Measurements from ENCODE around the gene SGSM1.
"Not testable (repeated sequence)": the region's sequence is repeated elsewhere in the genome, so short reads cannot be mapped to it uniquely, and the experiment has no call there.

Gene SGSM1

DNA sequence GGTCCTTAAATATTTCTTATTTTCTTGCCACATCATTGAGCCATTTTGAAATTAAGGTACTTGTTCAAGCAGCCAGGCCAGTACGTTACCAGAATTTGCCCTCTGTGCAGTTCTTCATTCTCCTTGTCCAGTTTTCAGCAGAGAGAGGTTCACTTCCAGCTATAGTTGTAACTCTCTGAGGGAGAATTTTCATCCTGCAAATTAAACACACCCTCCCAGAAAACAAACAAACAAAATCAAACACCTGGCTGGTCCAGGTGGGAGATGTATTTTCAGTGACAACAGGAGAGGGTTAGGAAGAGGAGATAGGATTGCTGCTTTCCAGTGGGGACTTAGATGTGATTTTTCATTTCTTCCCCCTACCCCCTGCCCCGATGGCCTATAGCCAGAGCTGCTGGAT, 95.4 kb downstream of the SGSM1 start:
- DNase-seq = no peak

DNA sequence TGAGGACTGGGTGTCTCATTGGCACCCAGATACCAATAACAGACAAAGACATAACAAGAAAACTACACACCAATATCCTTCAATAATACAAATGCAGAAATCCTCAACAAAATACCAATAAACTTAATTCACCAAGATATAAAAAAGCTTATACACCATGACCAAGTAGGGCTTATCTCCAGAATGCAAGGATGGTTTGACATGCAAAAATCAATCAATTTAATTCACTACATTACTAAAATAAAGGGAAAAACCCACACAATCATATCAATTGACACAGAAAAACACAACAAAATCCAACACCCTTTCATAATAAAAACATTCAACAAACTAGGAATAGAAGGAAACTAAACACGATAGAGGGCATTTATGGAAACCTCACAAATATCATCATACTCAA, 99.9 kb downstream of the SGSM1 start:
- no peak for DNase-seq

DNA sequence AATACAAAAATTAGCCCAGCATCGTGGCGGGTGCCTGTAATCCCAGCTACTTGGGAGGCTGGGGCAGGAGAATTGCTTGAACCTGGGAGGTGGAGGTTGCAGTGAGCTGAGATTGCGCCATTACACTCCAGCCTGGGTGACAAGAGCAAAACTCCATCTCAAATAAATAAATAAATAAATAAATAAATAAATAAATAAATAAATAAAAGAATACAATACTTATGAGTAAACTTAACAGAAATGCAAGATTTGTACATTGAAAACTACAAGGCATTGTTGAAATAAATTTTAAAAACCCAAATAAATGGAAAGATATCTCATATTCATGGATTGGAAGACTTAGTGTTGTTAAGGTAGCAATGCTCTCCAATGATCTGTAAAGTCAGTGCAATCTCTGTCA, 101.1 kb downstream of the SGSM1 start:
- not testable (repeated sequence) for DNase-seq

DNA sequence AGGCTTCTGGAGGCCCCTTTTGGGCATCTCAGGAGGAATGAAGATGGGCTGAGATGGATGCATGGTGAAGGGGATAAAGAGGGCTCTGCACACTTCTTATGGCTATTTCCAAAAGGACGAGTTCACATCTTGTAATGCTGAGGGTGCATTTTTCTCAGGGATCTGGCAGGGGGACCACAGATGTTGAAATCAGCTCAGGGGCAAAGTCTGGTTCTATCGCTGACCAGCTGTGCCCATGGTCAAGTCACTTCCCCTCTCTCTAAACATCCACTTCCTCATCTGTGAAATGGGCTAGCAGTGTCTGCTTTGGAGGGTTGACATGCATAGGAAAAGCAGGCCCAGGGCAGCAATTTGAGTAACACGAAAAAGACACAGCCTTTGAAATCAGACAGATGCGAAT, 114.0 kb downstream of the SGSM1 start:
- no peak for DNase-seq

DNA sequence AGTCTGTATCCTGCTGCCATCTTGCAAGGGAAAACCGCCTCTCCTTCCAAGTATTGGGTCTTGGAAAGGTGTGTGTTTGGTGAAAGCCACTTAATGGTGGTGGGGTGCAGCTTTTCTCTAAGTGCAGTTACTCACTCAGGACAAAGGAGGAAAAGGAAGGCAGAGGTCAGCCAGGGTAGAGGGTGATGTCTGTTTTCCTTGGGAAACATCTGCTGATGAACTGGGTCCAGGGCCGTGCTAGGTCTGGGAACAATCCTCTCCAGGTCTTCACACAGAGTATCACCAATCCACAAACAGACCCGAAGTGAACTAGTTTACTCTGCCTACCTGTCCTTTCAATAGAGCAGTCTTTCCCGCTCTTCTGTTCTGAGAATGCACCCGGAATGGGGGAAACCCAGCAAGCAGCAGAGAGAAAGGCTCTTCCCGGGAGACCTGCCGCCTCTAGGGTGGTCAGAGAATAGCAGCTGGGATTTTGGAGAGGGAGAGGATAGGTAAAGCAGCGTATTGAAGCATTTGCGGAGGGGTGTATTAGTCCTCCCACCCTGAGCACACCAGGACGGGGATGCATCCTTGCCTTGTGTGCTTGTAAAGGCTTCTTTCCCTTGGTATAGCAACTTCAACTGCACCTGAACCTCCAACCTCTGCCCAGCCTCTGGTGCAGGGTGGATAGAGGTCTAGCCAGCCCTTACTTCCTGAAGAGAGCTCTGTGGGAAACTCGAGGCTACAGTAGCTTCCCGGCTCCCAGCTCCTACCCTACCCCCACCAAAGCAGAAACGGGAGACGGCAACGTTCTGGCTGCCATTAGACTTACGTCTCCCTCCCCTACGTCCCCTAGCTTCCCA, 119.8 kb downstream of the SGSM1 start:
- DNase-seq = no peak

DNA sequence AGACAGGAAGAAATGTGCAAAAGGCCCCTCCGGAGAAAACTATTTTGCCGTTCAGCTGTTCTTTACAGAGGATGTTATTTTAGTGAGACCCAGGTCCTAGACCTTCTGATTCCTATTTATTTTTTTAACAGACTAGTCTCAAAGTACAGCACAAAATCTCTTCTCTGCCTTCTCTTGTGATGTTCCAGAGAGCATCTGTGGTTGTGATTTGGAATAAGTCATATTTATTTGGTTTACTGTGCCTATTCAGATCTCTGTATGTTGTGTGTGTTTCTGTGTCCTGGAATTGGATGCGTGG, 120.4 kb downstream of the SGSM1 start:
- DNase-seq = no peak

DNA sequence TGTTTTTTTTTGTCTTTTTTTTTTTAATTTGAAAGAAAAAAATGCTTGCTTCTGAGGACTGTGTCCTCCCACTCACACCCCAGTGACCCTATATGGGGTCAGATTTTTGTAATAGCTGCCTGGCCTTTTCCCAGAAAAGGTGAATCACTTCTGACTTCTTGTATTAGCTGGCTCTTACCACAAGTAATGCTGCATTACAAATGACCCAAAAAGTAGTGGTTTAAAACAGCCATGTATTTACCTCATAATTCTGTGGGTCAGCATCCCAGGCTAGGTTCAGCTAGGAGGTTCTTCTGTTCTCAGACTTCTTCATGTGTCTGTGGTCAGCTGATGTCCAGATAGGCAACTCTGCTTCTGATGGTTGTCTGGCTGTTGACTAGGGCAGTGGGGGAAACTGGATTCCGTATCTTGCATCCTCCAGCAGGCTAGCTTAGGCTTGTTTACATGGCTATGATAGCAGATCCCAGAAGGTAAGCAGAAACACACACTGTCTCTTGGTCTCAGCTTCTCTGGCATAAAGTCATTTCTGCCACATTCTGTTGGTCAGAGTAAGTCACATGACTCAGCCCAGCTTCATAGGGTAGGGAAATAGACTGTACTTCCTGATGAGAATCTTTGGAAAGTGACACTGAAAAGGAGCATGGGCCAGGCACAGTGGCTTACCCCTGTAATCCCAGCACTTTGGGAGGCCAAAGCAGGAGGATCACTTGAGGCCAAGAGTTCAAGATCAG, 121.0 kb downstream of the SGSM1 start:
- DNase-seq = no peak

DNA sequence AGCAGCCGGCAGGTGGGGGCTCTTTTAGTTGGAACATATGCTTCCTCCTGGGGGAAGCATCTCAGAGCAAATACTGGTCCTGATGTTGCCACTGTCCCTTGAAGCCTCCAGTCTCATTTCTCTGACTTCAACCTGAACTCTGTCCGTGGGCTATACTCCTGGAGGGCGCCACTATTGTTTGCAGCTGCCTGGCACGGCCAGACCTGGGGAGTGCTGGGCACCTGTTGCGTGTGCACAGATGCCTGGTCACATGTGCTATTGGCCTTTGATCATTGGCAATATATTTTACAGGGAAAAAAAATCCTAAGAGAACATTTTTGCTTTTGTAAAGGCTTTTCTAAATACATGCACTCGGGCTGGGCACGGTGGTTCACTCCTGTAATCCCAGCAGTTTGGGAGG, 122.3 kb downstream of the SGSM1 start:
- no peak for DNase-seq

DNA sequence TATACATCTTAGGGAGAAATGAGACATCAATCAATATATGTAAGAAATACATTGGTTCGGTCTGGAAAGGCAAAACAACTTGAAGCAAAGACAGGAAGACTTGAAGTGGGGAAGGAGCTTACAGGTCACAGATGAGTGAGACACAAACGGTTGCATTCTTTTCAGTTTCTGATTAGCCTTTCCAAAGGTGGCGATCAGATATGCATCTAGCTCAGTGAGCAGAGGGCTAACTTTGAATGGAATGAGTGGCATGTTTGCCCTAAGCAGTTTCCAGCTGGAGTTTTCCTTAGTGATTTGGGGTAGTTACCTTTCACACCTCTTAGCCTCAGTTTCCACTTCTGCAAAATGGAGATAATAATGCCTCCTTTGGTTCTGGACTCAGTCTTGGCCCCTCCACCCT, 124.7 kb downstream of the SGSM1 start:
- DNase-seq = no peak

DNA sequence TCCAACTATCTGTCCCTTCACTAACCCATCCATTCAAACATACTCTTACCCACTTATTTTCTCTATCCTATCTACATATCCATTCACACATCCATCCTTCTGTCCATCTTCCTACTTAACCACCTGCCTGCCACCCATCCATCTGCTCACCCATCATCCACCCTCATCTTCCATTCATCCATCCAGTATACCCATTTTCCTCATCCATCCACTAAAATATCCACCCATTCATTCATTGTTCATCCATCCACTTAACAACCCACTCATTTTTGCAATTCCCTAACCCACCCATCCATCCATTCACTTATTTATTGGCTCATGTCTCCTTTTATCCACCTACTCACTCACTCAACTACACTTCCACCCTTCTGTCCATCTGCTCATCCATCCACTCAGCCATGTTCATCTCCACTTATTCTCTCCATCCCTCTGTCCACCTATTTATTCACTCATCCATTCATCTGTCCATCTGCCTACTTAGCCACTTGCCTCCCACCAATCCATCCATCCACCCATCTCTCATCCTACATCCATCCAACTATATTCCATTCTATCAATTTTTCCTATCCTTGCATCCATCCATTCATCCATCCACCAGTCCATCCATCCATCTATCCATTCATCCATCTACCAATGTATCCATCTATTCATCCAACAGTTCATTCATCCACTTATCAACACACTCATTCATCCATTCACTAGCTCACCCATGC, 129.9 kb downstream of the SGSM1 start:
- no peak for DNase-seq

DNA sequence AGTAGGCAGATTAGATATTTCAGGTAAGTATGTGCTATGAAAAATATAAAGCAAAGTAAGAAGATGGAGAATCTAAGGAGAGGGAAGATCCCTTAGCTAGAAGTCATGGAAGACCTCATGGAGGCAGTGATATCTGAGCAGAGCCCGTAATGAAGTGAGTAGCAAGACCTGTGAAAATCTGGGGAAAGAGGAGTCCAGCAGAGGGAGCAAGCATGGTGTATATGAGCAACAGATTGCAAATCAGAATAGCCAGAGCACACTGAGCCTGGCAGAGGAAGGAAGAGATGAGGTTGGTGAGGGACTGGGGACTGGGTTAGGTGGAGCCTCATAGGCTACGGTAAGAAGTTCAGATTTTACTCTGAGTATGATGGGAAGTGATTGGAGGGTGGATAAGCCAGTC, 131.1 kb downstream of the SGSM1 start:
- no peak for DNase-seq

DNA sequence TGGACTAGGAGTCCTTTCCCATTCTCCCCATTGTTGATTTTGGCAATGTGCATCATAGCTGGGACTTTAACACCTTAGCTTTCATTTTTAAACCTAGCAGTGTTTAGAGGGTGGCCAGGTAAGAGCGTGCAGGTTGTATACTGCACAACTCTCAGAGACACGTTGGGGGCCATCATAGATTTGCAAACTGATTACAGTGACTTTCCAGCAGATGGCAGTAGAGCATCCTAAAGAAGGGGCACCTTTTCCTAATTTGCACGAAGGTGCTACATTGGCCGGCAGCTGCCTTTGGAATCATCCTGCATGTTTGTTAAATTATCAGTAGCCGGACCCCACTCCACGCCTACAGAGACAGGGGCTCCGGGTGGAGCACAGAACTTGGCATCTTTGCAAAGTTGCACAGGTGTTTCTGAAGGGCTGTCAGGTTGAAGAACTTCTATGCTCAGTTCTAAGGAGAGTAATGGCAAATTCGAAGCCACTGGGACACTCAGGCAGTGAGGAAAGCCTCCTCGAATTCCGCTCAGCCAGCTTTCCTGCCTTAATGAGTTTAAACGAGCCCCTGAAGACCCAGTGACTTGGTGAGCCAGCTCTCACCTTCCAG, 132.8 kb downstream of the SGSM1 start:
- DNase-seq = peak; percentile 17

DNA sequence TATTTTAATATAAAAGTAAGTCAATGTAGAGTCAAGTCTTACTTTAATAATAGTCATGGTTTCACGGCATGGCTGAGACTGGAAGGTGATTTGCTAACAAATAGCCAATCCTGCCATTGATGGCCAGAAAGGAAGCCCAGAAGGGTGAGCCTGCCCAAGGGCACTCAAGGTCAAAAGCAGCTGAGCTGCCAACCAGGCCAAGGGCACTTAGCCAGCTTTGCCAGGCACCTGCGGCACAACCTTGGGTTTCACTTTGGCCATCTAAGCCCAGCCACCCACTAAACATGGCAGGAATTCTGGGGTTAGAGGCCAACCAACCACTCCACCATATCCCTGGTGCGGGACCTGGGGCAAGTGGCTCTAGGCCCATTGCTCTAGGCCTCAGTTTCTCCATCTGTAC, 136.3 kb downstream of the SGSM1 start:
- DNase-seq = no peak

DNA sequence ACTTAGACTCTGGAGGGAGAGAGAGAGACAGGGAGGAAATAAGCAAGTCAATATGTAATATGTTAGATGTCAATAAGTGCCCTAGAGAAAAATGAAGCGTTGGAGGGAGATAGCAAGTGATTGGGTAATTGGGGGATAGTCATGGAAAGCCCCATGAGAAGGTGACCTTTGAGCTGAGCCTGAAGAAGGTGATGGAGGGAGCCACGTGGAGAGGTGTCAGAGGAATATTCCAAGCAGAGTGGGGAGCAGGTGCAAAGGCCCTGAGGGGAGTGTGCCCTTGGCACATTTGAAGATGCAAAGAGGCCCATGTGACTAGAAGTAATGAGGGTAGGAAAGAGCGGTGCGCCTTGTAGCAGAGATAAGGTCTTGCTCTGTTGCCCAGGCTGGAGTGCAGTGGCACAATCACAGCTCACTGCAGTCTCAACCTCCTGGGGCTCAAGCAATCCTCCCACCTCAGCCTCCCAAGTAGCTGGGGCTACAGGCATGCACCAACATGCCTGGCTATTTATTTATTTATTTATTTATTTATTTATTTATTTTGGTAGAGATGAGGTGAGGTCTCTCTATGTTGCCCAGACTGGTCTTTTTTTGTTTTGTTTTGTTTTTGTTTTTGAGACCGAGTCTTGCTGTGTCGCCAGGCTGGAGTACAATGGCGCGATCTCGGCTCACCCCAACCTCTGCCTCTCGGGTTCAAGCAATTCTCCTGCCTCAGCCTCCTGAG, 138.4 kb downstream of the SGSM1 start:
- no peak for DNase-seq

DNA sequence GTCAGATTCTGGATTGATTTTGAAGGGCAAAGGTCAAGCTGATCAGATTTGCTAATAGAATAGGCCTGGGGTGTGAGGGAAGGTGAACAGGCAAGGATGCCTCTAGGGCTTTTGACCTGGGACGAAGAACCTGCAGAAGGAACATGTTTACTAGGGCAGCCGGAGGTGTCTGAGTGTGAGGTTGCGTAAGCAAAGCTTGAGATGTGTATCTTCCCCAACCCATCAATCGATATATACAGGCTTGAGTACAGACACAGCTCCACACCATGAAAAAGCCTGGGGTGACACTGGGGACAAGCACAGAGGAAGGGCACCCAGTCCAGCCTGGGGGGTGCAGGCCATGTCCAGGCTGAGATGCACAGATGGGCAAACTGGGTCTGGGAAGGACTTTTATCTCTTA, 139.4 kb downstream of the SGSM1 start:
- DNase-seq = no peak

DNA sequence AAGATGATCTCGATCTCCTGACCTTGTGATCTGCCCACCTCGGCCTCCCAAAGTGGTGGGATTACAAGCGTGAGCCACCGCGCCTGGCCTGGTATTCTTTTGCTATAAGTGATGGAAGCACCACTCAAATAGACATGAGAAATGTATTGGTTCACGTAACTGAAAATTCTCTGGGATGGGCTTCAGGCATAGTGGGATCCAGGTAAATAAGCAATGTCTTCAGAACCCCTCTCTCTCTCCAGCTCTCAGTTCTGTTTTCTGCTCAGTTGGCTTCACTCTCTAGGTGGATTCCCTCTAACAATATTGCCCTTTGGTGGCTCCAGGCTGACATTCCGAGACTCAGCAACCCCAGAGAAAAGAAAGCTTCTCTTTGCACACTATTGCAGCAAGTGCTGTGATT, 141.4 kb downstream of the SGSM1 start:
- DNase-seq = no peak

DNA sequence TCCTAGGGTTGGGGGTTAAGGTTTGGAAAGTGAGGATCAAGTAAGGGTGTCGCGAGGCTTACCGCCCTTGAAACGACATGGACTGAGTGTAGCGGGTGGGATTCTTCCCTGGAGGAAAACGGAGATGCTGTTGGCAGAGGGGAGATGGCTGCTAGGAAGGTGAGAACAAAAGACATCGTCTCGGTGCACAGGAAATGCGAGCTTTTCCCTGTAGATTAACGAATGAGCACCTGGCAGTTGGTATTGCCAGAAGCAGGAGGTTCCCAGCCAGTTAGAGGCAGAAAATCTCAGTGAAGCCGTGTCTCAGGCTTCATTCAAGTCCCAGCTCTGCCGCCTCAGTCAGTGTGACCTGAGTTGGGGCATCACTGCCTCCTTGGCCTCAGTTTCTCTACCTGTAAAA, 141.9 kb downstream of the SGSM1 start:
- DNase-seq = no peak

DNA sequence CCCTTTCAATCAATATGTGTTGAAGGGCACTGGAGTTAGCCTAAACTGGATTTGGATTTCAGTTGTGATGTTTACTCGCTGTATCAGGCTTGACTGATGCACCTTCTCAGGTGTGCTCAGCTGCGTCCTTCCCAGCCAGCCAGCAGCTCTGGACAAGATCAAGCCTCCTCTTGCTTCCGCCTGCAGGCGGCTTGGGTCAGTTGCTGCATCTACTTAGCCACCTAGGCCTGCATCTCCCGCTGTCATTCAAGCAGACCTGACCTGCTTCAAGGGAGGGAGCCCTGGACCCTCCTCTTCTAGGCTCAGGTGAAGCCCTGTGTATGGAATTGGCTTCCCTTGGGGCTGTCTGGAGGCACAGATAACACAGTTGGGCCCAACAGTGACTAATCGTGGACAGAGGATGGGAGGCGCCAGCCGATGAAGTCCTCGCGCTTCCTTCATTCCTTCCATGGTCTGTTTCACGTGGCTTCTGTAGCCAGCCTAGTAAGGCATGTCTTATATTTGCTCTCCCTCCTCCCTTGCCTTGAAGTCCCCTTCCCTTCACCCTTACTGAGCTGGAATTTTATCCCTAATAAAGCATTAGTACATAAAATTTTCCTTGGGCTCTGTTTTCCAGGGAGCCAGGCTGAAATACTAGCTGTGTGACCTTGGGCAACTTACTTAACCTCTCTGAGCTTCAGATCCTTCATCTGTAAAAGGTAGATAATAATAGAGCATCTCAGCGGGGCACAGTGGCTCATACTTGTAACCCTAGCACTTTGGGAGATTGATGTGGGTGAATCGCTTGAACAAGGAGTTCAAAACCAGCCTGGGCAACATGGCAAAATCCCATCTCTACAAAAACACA, 142.6 kb downstream of the SGSM1 start:
- no peak for DNase-seq

DNA sequence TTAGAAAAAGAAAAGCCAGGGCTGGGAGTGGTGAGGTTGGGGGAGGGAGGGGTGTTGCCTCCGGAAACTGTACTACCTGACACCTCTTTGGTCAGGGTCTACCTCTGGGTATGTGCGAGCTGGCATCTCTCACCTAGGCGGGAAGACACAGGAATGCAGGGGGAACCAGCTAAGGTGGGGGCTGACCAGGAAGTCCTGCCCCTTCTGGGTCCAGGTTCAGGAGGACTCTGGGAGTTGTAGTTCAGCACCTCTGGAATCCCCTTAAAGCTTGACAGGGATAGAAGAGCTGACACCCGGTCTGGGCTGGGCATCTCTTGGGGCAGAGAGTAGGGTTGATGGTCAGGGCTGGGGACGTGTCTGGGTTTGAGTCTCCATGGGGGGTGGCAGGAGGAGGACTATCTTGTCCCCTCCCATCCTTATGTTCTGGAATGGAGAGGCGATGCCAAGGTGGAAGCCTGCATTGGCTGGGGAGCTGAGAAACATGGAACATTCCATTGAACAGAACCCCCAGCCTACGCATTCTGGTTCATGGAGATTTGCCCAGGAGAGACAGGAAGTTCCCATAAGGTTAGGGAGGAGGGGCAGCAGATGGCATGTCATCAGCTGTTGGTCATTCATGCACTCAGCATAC, 144.4 kb downstream of the SGSM1 start:
- peak; percentile 1 for DNase-seq

DNA sequence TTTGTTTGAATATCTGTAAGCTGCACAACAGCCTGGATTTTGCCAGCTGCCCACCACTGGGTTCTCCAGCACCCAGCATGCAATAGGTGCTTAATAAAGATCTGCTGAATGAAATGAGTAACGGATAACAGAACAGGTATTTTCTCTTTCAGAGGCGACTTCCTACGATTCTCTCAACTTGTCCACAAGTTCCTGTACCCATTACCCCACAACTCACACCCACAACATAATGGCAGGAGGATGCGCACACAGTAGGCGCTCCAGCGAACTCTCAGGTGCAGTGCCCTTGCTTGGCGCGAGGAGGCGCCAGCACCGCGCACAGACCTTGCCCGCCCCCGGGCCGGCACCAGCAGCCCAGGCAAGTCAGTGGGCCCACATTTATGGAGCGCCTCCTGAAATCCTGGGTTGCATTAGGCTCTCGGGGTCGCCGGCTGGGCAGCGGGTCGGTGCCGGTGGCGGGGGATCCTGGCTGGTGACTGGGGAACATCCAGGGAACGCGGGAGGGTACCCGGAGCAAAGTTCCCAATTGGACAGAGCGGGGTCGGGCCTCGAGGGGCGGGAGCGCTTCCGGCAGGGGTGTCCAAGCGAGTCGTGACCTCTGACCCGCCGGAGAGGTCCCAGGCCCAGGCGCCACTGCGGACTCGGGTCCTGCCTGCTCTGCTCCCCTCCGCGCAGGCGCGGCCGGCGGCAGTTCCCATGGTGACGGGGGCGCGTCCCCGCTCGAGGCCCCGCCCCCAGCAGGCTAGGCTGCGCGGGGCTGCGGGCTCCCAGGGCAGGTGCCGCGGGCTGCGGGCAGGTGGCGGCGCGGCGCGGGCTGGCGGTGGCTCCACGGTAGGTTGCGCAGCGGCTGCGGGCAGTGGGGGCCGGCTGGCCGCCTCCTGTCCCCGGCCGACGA, 146.2 kb downstream of the SGSM1 start, which contains the start of gene KIAA1671:
Gene KIAA1671 (plus strand): TSS at position 775 of the 895 bp plus-strand sequence. CDS start 75,284 bp downstream, outside the sequence.
- peak; percentile 70 for DNase-seq
